ENCODE results near the gene PLCB1. TPM values are rescaled to one million over a fixed set of nuclear protein-coding genes. Genes with fewer than 3 reads are reported as not detected.

The PLCB1 gene
- total and polyA plus RNA-seq, 4 donors: 1.6 to 43.8 (median 6.1) TPM

GRCh38 chr20:8726460-8726859 is 594.4 kb downstream of the PLCB1 start:
- no peak overlapping the region for H3K27ac ChIP-seq (ENCODE audit: low read depth in 1 of 2, low read length in 1 of 2)
- TF ChIP-seq, protein P1, sequence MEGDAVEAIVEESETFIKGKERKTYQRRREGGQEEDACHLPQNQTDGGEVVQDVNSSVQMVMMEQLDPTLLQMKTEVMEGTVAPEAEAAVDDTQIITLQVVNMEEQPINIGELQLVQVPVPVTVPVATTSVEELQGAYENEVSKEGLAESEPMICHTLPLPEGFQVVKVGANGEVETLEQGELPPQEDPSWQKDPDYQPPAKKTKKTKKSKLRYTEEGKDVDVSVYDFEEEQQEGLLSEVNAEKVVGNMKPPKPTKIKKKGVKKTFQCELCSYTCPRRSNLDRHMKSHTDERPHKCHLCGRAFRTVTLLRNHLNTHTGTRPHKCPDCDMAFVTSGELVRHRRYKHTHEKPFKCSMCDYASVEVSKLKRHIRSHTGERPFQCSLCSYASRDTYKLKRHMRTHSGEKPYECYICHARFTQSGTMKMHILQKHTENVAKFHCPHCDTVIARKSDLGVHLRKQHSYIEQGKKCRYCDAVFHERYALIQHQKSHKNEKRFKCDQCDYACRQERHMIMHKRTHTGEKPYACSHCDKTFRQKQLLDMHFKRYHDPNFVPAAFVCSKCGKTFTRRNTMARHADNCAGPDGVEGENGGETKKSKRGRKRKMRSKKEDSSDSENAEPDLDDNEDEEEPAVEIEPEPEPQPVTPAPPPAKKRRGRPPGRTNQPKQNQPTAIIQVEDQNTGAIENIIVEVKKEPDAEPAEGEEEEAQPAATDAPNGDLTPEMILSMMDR (IDR thresholded peaks at IDR 0.05; ENCODE audit: control extremely low read depth, extremely low read depth): no peak
- WGBS, 2 donors: 92 to 93% methylated on average over 2 of the region's 2 CpGs
- ATAC-seq (ENCODE audit: insufficient read depth, low FRiP score): no peak
- H3K9ac ChIP-seq (ENCODE audit: insufficient read depth in 1 of 2, low read length in 2 of 2): no peak overlapping the region
- H3K4me3 ChIP-seq: no peak overlapping the region
- DNase-seq: no peak
- peaks cover 0 to 17% (median 0%) of the 10 kb centered on the region in 5 donors for H3K4me1 ChIP-seq (ENCODE audit: control insufficient read depth in 5 of 5, insufficient read depth in 5 of 5, low read length in 5 of 5)
- H3K9me3 ChIP-seq (ENCODE audit: control insufficient read depth in 4 of 4, insufficient read depth in 3 of 4, low read length in 3 of 4): no peaks in the 10 kb centered on the region
- H3K27me3 ChIP-seq (ENCODE audit: control insufficient read depth in 3 of 3, insufficient read depth in 3 of 3, low read length in 2 of 3): no peaks in the 10 kb centered on the region
- no peaks in the 10 kb centered on the region for H3K36me3 ChIP-seq (ENCODE audit: control insufficient read depth in 4 of 4, insufficient read depth in 4 of 4, low read length in 4 of 4)

GRCh38 chr20:8735014-8735413 is 602.9 kb downstream of the PLCB1 start:
- 78 to 82% methylated on average over 3 of the region's 3 CpGs for WGBS, 2 donors
- ATAC-seq (ENCODE audit: insufficient read depth, low FRiP score) (no peak), DNase-seq (no peak)
- Histone ChIP-seq H3K27ac (ENCODE audit: low read depth in 1 of 2, low read length in 1 of 2) (no peak overlapping the region), H3K4me1 (ENCODE audit: control insufficient read depth in 5 of 5, insufficient read depth in 5 of 5, low read length in 5 of 5) (no peaks in the 10 kb centered on the region), H3K9me3 (ENCODE audit: control insufficient read depth in 4 of 4, insufficient read depth in 3 of 4, low read length in 3 of 4) (no peaks in the 10 kb centered on the region), H3K9ac (ENCODE audit: insufficient read depth in 1 of 2, low read length in 2 of 2) (no peak overlapping the region), H3K36me3 (ENCODE audit: control insufficient read depth in 4 of 4, insufficient read depth in 4 of 4, low read length in 4 of 4) (no peaks in the 10 kb centered on the region), H3K4me3 (no peak overlapping the region), H3K27me3 (ENCODE audit: control insufficient read depth in 3 of 3, insufficient read depth in 3 of 3, low read length in 2 of 3) (no peaks in the 10 kb centered on the region)
- TF ChIP-seq, protein P1 (IDR thresholded peaks at IDR 0.05; ENCODE audit: control extremely low read depth, extremely low read depth): no peak

GRCh38 chr20:8735674-8736073 is 603.6 kb downstream of the PLCB1 start:
- no peak overlapping the region for H3K9ac ChIP-seq (ENCODE audit: insufficient read depth in 1 of 2, low read length in 2 of 2)
- DNase-seq (no peak), ATAC-seq (ENCODE audit: insufficient read depth, low FRiP score) (no peak)
- no peaks in the 10 kb centered on the region for H3K36me3 ChIP-seq (ENCODE audit: control insufficient read depth in 4 of 4, insufficient read depth in 4 of 4, low read length in 4 of 4)
- no peak overlapping the region for H3K4me3 ChIP-seq
- H3K27me3 ChIP-seq (ENCODE audit: control insufficient read depth in 3 of 3, insufficient read depth in 3 of 3, low read length in 2 of 3): no peaks in the 10 kb centered on the region
- no peaks in the 10 kb centered on the region for H3K4me1 ChIP-seq (ENCODE audit: control insufficient read depth in 5 of 5, insufficient read depth in 5 of 5, low read length in 5 of 5)
- H3K9me3 ChIP-seq (ENCODE audit: control insufficient read depth in 4 of 4, insufficient read depth in 3 of 4, low read length in 3 of 4): no peaks in the 10 kb centered on the region
- no peak overlapping the region for H3K27ac ChIP-seq (ENCODE audit: low read depth in 1 of 2, low read length in 1 of 2)
- TF ChIP-seq, protein P1 (IDR thresholded peaks at IDR 0.05; ENCODE audit: control extremely low read depth, extremely low read depth): no peak

- H3K9ac ChIP-seq (ENCODE audit: insufficient read depth in 1 of 2, low read length in 2 of 2): no peak overlapping the region
- no peak overlapping the region for H3K27ac ChIP-seq (ENCODE audit: low read depth in 1 of 2, low read length in 1 of 2)
- no peaks in the 10 kb centered on the region for H3K27me3 ChIP-seq (ENCODE audit: control insufficient read depth in 3 of 3, insufficient read depth in 3 of 3, low read length in 2 of 3)
- no peaks in the 10 kb centered on the region for H3K9me3 ChIP-seq (ENCODE audit: control insufficient read depth in 4 of 4, insufficient read depth in 3 of 4, low read length in 3 of 4)
- no peak overlapping the region for H3K4me3 ChIP-seq
- 92 to 93% methylated on average over 4 of the region's 4 CpGs for WGBS, 2 donors
- ATAC-seq (ENCODE audit: insufficient read depth, low FRiP score) (no peak), DNase-seq (no peak)
- H3K4me1 ChIP-seq (ENCODE audit: control insufficient read depth in 5 of 5, insufficient read depth in 5 of 5, low read length in 5 of 5): no peaks in the 10 kb centered on the region
- TF ChIP-seq, protein P1 (IDR thresholded peaks at IDR 0.05; ENCODE audit: control extremely low read depth, extremely low read depth): no peak
- no peaks in the 10 kb centered on the region for H3K36me3 ChIP-seq (ENCODE audit: control insufficient read depth in 4 of 4, insufficient read depth in 4 of 4, low read length in 4 of 4)
These were observed 608.2 kb downstream of the PLCB1 start for GRCh38 chr20:8740265-8740664.
